B cell (primary cell): ENCODE measurements around the gene CCDC117.
"Not testable (repeated sequence)": the region's sequence is repeated elsewhere in the genome, so short reads cannot be mapped to it uniquely, and the experiment has no call there.

Source experiments
- EZH2 ChIP-seq: IDR thresholded peaks from 2 replicates; pipeline ENCODE4 v1.6.1; 2012; ENCODE audit warnings: borderline replicate concordance, low read depth, mild to moderate bottlenecking, moderate library complexity, low read length; ENCODE audit not compliant: insufficient read depth, poor library complexity, severe bottlenecking
- TF ChIP-seq, protein P1 (sequence below): fragments of 200-600 bp; IDR thresholded peaks from one replicate; pipeline ENCODE4 v1.8.0; 2022; ENCODE audit warnings: antibody characterized with exemption, mild to moderate bottlenecking

DNA sequence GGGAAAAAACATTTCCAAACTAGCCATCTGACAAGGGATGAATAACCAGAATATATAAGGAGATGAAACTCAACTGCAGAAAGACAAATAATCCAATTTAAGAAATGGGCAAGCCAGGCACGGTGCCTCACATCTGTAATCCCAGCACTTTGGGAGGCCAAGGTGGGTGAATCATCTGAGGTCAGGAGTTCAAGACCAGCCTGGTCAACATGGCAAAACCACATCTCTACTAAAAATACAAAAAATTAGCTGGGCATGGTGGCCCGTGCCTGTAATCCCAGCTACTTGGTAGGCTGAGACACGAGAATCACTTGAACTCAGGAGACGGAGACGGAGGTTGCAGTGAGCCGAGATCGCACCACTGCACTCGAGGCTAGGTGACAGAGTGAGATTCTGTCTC, 33.6 kb upstream of the CCDC117 start:
- TF ChIP-seq, protein P1, sequence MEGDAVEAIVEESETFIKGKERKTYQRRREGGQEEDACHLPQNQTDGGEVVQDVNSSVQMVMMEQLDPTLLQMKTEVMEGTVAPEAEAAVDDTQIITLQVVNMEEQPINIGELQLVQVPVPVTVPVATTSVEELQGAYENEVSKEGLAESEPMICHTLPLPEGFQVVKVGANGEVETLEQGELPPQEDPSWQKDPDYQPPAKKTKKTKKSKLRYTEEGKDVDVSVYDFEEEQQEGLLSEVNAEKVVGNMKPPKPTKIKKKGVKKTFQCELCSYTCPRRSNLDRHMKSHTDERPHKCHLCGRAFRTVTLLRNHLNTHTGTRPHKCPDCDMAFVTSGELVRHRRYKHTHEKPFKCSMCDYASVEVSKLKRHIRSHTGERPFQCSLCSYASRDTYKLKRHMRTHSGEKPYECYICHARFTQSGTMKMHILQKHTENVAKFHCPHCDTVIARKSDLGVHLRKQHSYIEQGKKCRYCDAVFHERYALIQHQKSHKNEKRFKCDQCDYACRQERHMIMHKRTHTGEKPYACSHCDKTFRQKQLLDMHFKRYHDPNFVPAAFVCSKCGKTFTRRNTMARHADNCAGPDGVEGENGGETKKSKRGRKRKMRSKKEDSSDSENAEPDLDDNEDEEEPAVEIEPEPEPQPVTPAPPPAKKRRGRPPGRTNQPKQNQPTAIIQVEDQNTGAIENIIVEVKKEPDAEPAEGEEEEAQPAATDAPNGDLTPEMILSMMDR: not testable (repeated sequence)
- not testable (repeated sequence) for TF ChIP-seq EZH2
